K562 (cell line): ENCODE data around the gene CASP2. TPM values are rescaled to one million over a fixed set of nuclear protein-coding genes. Genes with fewer than 3 reads are reported as not detected.
A peak's percentile ranks its signal among the peaks of the same experiment; 100 is the strongest.

Experiments used
- BCOR ChIP-seq: fragments of 450-650 bp; IDR thresholded peaks from 2 replicates; pipeline ENCODE4 v1.6.1; 2016
- CHD4 ChIP-seq: fragments of 200-600 bp; sonication (generic); IDR thresholded peaks from 3 replicates; pipeline ENCODE4 v1.6.1; 2012; ENCODE audit warnings: low read depth, mild to moderate bottlenecking, mixed read lengths, low read length, inconsistent platforms; ENCODE audit not compliant: insufficient read depth, insufficient replicate concordance, poor library complexity, severe bottlenecking
- DPF2 ChIP-seq: fragments of 450-650 bp; IDR thresholded peaks from 2 replicates; pipeline ENCODE4 v1.6.1; 2016
- E2F4 ChIP-seq: sonication (generic); formaldehyde crosslinking; IDR thresholded peaks from 2 replicates; pipeline ENCODE4 v1.8.0; 2022; ENCODE audit warnings: mild to moderate bottlenecking, low read depth, missing genetic modification reagents
- E2F5 ChIP-seq: sonication (generic); formaldehyde crosslinking; IDR thresholded peaks from 2 replicates; pipeline ENCODE4 v1.8.0; 2022; ENCODE audit warnings: mild to moderate bottlenecking, missing genetic modification reagents
- FOXA1 ChIP-seq: fragments of 450-650 bp; IDR thresholded peaks from 2 replicates; pipeline ENCODE4 v1.6.1; 2016; ENCODE audit warnings: mild to moderate bottlenecking, borderline replicate concordance
- FOXA3 ChIP-seq, 2 experiments: fragments of 450-650 bp in 1 of 2; sonication (generic) in 1 of 2; formaldehyde crosslinking; IDR thresholded peaks in 1 of 2; conservative IDR thresholded peaks in 1 of 2; 2 replicates each; pipeline versions ENCODE4 v1.4.0 to v1.8.0; 2020 to 2022; ENCODE audit warnings: mild to moderate bottlenecking in 2 of 2, missing genetic modification reagents in 1 of 2
- FOXP1 ChIP-seq: sonication (generic); formaldehyde crosslinking; IDR thresholded peaks from 2 replicates; pipeline ENCODE4 v1.8.0; 2022; ENCODE audit warnings: mild to moderate bottlenecking, missing genetic modification reagents
- GATA2 ChIP-seq: sonication (generic); formaldehyde crosslinking; IDR thresholded peaks from 2 replicates; pipeline ENCODE4 v1.4.0; 2020; ENCODE audit warnings: mild to moderate bottlenecking, missing genetic modification reagents
- HDAC2 ChIP-seq: fragments of 450-650 bp; IDR thresholded peaks from 2 replicates; pipeline ENCODE4 v1.6.1; 2016; ENCODE audit warnings: mild to moderate bottlenecking
- HNRNPH1 ChIP-seq: fragments of 200-400 bp; formaldehyde crosslinking; optimal IDR thresholded peaks from 2 replicates; pipeline ENCODE3; 2017; ENCODE audit warnings: low read depth, mild to moderate bottlenecking, low read length, moderate library complexity
- HNRNPUL1 ChIP-seq: fragments of 200-400 bp; formaldehyde crosslinking; IDR thresholded peaks from 2 replicates; pipeline ENCODE4 v1.6.1; 2017; ENCODE audit warnings: low read length
- MED1 ChIP-seq: sonication (generic); formaldehyde crosslinking; IDR thresholded peaks from 2 replicates; pipeline ENCODE4 v1.8.1; 2023; ENCODE audit warnings: missing genetic modification reagents, borderline replicate concordance
- NKRF ChIP-seq: fragments of 450-650 bp; IDR thresholded peaks from 2 replicates; pipeline ENCODE4 v1.6.1; 2016; ENCODE audit warnings: borderline replicate concordance
- PHTF2 ChIP-seq: fragments of 250-450 bp; sonication (Bioruptor Pico); IDR thresholded peaks from 2 replicates; pipeline ENCODE4 v1.5.0; 2021; ENCODE audit warnings: mild to moderate bottlenecking
- PKNOX1 ChIP-seq: fragments of 450-650 bp; IDR thresholded peaks from 2 replicates; pipeline ENCODE4 v1.6.1; 2016
- SMAD2 ChIP-seq: fragments of 150-350 bp; IDR thresholded peaks from 2 replicates; pipeline ENCODE4 v1.6.1; 2014; ENCODE audit warnings: low read depth, mild to moderate bottlenecking, low read length
- TEAD4 ChIP-seq, 2 experiments: sonication (generic) in 1 of 2; formaldehyde crosslinking in 1 of 2; IDR thresholded peaks; 2 replicates each; pipeline versions ENCODE4 v1.6.1 to v1.8.0; 2012 to 2022; ENCODE audit warnings: borderline replicate concordance in 1 of 2, inconsistent platforms in 1 of 2, low read length in 1 of 2, mild to moderate bottlenecking in 1 of 2, missing genetic modification reagents in 1 of 2
- TRIM24 ChIP-seq, 2 experiments: fragments of 450-650 bp; IDR thresholded peaks; 2 replicates each; pipeline ENCODE4 v1.6.1; 2016
- U2AF2 ChIP-seq: fragments of 200-400 bp; formaldehyde crosslinking; optimal IDR thresholded peaks from 2 replicates; pipeline ENCODE3; 2017; ENCODE audit warnings: low read depth, mild to moderate bottlenecking, low read length
- ZNF263 ChIP-seq: sonication (generic); formaldehyde crosslinking; IDR thresholded peaks from 2 replicates; pipeline ENCODE4 v1.8.0; 2022; ENCODE audit warnings: mild to moderate bottlenecking, missing genetic modification reagents, borderline replicate concordance
- ZNF398 ChIP-seq: fragments of 250-450 bp; sonication (Bioruptor Pico); IDR thresholded peaks from 2 replicates; pipeline ENCODE4 v1.8.0; 2021; ENCODE audit warnings: moderate library complexity, mild to moderate bottlenecking, inconsistent platforms
- ZNF644 ChIP-seq: fragments of 200-800 bp; sonication (Bioruptor generic); IDR thresholded peaks from 2 replicates; pipeline ENCODE4 v1.6.1; 2016; ENCODE audit warnings: low read depth, missing genetic modification characterization, missing compliant biosample characterization
- polyA plus RNA-seq, 8 experiments: library from polyadenylated mRNA; depleted of rRNA in 4 of 8; stranded (reverse) in 5 of 8; unstranded in 3 of 8; fragments of >200 nt; fragmentation: Nextera tagmentation in 2 of 8; fragmentation: Illumina TruSeq in 1 of 8; extraction: Ambion mirVana in 2 of 8; extraction: Trizol in 1 of 8; gene quantifications; 2 replicates each; pipeline versions ENCODE4 v1.2.1 to v1.2.3, GENCODE V29; 2011 to 2014; ENCODE audit warnings: inconsistent platforms in 1 of 8, missing spikeins in 1 of 8
- total RNA-seq, 7 experiments: library from RNA; depleted of rRNA in 6 of 7; stranded (reverse); fragments of >200 nt in 6 of 7; fragmentation: Illumina TruSeq in 2 of 7; extraction: Trizol in 2 of 7; gene quantifications; 2 replicates each; pipeline versions ENCODE4 v1.2.1 to v1.2.3, GENCODE V29; 2011 to 2021; ENCODE audit warnings: low replicate concordance in 1 of 7

The CASP2 gene
- total and polyA plus RNA-seq, 9 of the 15 experiments (the other 6 are each of a cell fraction or from before 2014, with no cell fraction given) = 18.8 to 64.9 (median 24.1) TPM

GRCh38 chr7:143261901-143262300 lies 26.2 kb upstream of the CASP2 start (continued):
- TF ChIP-seq PKNOX1 = no peak
- TF ChIP-seq HNRNPH1 = no peak
- no peak for TF ChIP-seq SMAD2
- TF ChIP-seq TRIM24 (IDR thresholded peaks at IDR 0.05) = peak in 1 of 2 experiments; percentile 32; a peak in 1 of 4 replicates
- TF ChIP-seq FOXA3 (CRISPR knock-in tag; conservative IDR thresholded peaks at IDR 0.05 in 1 of 2, IDR thresholded peaks at IDR 0.05 in 1 of 2) = no peak
- no peak for TF ChIP-seq DPF2
- no peak for TF ChIP-seq HNRNPUL1
- TF ChIP-seq NKRF = no peak
- TF ChIP-seq CHD4 = no peak
- TF ChIP-seq GATA2 (CRISPR knock-in tag) = no peak
- no peak for TF ChIP-seq FOXA1
- TF ChIP-seq ZNF263 (CRISPR knock-in tag) = no peak
- no peak for TF ChIP-seq U2AF2
- no peak for TF ChIP-seq MED1
- TF ChIP-seq FOXP1 (CRISPR knock-in tag) = no peak
- TF ChIP-seq E2F4 (CRISPR knock-in tag) = no peak
- no peak for TF ChIP-seq TEAD4 (IDR thresholded peaks at IDR 0.05; ENCODE audit: low read length)
- no peak for TF ChIP-seq TEAD4 (CRISPR knock-in tag; IDR thresholded peaks at IDR 0.05; ENCODE audit: borderline replicate concordance)
- TF ChIP-seq E2F5 (CRISPR knock-in tag) = no peak
- TF ChIP-seq ZNF398 (CRISPR knock-in tag) = no peak
- 0 out of 2 replicates have a peak, but pooled peaks have one; percentile 30 for TF ChIP-seq HDAC2
- TF ChIP-seq PHTF2 (CRISPR knock-in tag) = no peak
- TF ChIP-seq ZNF644 (tag) = no peak
- TF ChIP-seq BCOR = peak; percentile 89
